ENCODE results near the gene EVPL.
"Not testable (repeated sequence)": the region's sequence is repeated elsewhere in the genome, so short reads cannot be mapped to it uniquely, and the experiment has no call there.

Gene EVPL

DNA sequence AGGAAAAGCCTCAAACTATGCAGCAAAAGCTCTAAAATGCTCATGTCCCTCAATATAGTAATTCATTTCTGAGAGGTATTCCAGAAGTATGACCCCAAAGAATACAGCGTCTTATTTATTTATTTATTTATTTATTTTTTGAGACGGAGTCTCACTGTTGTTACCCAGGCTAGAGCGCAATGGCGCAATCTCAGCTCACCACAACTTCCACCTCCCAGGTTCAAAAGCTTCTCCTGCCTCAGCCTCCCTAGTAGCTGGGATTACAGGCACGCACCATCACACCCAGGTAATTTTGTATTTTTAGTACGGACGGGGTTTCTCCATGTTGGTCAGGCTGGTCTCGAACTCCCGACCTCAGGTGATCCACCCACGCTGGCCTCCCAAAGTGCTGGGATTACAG is 58.1 kb downstream of the EVPL start:
- not testable (repeated sequence) for DNase-seq (ENCODE audit: low read depth in 2 of 2, low spot score in 1 of 2)

DNA sequence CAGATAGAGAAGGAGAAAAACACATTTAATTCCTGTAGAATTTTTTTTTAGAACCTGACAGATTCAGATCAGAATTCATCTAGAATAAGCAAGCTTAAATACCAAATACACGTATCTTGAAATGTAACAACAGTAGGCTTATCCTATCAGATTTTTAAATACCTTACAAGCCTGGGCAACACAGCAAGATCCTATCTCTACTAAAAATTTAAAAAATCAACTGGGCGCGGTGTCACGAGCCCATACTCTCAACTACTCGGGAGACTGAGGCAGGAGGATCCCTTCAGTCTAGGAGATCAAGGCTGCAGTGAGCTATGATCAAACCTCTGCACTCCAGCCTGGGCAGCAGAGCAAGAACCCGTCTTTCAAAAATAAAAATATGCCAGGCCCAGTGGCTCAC is 61.6 kb downstream of the EVPL start:
- no peak for DNase-seq (ENCODE audit: low read depth in 2 of 2, low spot score in 1 of 2)

GRCh38 chr17:75959839-75960511 is 67.1 kb downstream of the EVPL start:
- no peak for DNase-seq (ENCODE audit: low read depth in 2 of 2, low spot score in 1 of 2)

DNA sequence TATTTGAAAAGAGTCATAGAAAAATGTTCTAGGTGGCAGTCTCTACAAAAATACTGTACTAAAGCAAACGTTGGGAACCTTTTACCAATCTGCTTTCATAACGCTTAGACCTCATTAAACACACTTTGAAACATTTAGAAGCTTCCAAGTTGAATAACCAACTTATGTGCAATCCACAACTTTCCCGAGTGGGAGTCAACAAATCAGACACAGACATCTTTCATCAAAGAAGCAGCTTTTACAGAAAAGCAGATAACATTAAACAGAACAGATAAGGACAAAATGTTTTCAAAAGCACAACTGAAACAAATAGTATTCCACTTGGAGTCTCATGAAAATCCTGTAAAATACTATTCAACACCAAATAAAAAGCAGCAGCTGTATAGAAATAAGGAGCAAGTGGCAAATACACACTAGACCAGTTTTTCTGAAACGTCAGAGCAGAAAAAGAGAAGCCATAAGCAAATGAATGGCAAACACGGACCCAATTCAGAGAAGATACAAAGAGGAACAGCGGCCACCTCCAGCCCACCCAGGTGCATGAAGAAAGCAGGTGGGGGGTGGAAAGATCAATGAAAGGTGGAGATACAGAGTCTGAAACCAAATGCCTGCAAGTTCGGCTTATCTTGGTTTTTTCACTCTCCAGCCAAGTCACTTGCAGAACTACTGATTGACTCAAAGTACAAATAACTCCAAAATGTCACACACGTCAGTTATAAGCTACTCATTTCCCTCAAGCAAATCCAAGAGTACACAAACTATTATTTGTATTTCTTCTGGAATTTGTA is 67.9 kb downstream of the EVPL start:
- DNase-seq (ENCODE audit: low read depth in 2 of 2, low spot score in 1 of 2): no peak

Data from stimulated activated CD8-positive, alpha-beta memory T cell treated with anti-CD3 and anti-CD28 coated beads, Interleukin-4, amount 100 ng/mL, for 4 hours (primary cell).